Motor neuron (in vitro differentiated cells): ENCODE measurements around the gene MEF2B. TPM values are rescaled to one million over a fixed set of nuclear protein-coding genes. Genes with fewer than 3 reads are reported as not detected.

Experiments used
- ATAC-seq, 8 experiments: fragments of 200-7000 bp; cut with Tn5 transposase; replicated peaks in 6 of 8; 2 replicates each; pipeline ENCODE4 v1.8.0; 2021; ENCODE audit warnings: mild to moderate bottlenecking in 8 of 8, moderate library complexity in 8 of 8
- H3K27ac ChIP-seq, 2 donors: fragments of 250-450 bp; sonication (Bioruptor Pico); 2 replicates each; pipeline ENCODE4 v1.9.0; 2021; ENCODE audit warnings: antibody characterized with exemption in 2 of 2, mild to moderate bottlenecking in 2 of 2, moderate library complexity in 1 of 2
- H3K4me1 ChIP-seq, 2 donors: fragments of 250-450 bp; sonication (Bioruptor Pico); replicated peaks in 1 of 2; 2 replicates each; pipeline ENCODE4 v1.6.1; 2021; ENCODE audit warnings: antibody characterized with exemption in 2 of 2, mild to moderate bottlenecking in 2 of 2, moderate library complexity in 1 of 2
- H3K4me3 ChIP-seq, 5 donors: fragments of 250-450 bp; sonication (Bioruptor Pico); 2 replicates each; pipeline ENCODE4 v1.9.0; 2021; ENCODE audit warnings: antibody characterized with exemption in 5 of 5, mild to moderate bottlenecking in 5 of 5, moderate library complexity in 4 of 5
- WGBS, 10 experiments: fragments of 450-650 bp; shearing (Covaris generic); methylation state at CpG; one replicate each; pipeline ENCODE4 v1.0.0; 2022; 5-methylcytosine and 5-hydroxymethylcytosine counted together
- in situ Hi-C, 9 experiments: fragments of 400-800 bp; cut with MboI; loops; one replicate each; pipeline ENCODE4 v1.15.0; 2021; ENCODE audit warnings: low sequenced_read_pairs in 9 of 9, low pct_unique_long_range_greater_than_20kb in 2 of 9; ENCODE audit not compliant: unreplicated experiment in 9 of 9
- total RNA-seq, 8 experiments: library from RNA; unstranded; fragments of 300-600 nt; gene quantifications; 2 replicates each; pipeline versions ENCODE4 v1.2.3 to v1.2.4, GENCODE V29; 2022

Gene MEF2B
- total RNA-seq, 8 experiments from 2014 or later: 0.20 to 2.5 (median 0.66) TPM; not detected in 1

- Histone ChIP-seq H3K4me1 (no peaks in the 10 kb centered on the region), H3K4me3 (no peak overlapping the region), H3K27ac (no peak overlapping the region)
- WGBS, 10 experiments: 80 to 100% (median 98%) methylated on average over 1 to 3 of the region's 3 CpGs; no CpG with 5 or more reads in 6 of the 10 experiments
- ATAC-seq: no peak
- in situ Hi-C loops: loop anchor here in 1 of 9 experiments (25.0 kb wide), 1 partner anchor 355 kb away; no protein-coding TSS in a partner anchor
These were observed 38.1 kb downstream of the MEF2B start for GRCh38 chr19:19131989-19132388.

DNA sequence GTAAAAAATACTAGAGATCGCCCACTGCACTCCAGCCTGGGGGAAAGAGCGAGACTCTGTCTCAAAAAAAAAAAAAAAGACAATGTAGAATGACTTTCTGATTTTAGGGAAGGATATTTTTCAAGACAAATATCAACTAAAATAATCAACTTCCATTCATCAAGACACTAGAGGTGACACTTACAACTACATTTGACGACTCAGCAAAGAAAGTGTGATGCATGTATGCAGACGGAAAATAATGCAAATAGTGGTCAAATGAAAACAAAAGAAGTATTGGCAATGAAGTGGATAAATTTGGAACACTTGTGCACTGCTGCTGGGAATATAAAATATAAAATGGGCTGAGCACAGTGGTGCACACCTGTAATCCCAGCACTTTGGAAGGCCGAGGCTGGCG is 44.0 kb downstream of the MEF2B start:
- in situ Hi-C loops: loop anchor here in 1 of 9 experiments (25.0 kb wide), 1 partner anchor 361 kb away; no protein-coding TSS in a partner anchor
- 80 to 100% (median 89%) methylated on average over 1 to 6 of the region's 6 CpGs for WGBS, 10 experiments
- no peak overlapping the region for H3K27ac ChIP-seq
- H3K4me1 ChIP-seq: no peaks in the 10 kb centered on the region
- ATAC-seq: no peak
- no peak overlapping the region for H3K4me3 ChIP-seq

GRCh38 chr19:19123386-19123785 is 46.7 kb downstream of the MEF2B start:
- no peak for ATAC-seq
- Histone ChIP-seq H3K4me3 (no peak overlapping the region), H3K4me1 (peaks cover 7 to 9% of the 10 kb centered on the region in 2 donors), H3K27ac (no peak overlapping the region)
- in situ Hi-C loops: no loop called here

DNA sequence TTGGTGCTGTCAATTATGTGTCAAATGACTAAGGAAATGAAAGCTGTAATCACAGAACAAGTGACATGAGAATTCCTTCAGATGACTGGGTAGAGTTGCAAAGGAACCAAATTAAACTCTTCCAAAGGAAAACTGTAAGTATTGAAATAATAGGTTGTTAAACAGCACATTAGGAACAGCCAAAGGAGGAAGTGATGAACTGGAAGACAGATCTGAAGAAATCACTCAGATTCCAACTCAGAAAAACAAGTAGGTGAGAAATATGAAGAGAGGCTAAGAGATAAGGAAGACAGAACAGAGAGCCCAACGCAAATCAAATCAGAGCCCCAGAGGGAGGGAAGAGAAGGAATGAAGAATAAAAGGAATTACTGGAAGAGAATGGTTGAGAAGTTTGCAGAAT is 47.2 kb downstream of the MEF2B start:
- Histone ChIP-seq H3K4me3 (no peak overlapping the region), H3K4me1 (peaks cover 7 to 9% of the 10 kb centered on the region in 2 donors), H3K27ac (no peak overlapping the region)
- in situ Hi-C loops: no loop called here
- 77 to 100% (median 96%) methylated on average over 1 of the region's 1 CpG for WGBS, 10 experiments
- no peak for ATAC-seq

- WGBS, 10 experiments: 80 to 100% (median 86%) methylated on average over 1 of the region's 10 CpGs; no CpG with 5 or more reads in 7 of the 10 experiments
- Histone ChIP-seq H3K27ac (no peak overlapping the region), H3K4me3 (no peak overlapping the region), H3K4me1 (peaks cover 7 to 9% of the 10 kb centered on the region in 2 donors)
- in situ Hi-C loops: no loop called here
- ATAC-seq: no peak
These were observed 48.7 kb downstream of the MEF2B start for GRCh38 chr19:19121371-19121770.

DNA sequence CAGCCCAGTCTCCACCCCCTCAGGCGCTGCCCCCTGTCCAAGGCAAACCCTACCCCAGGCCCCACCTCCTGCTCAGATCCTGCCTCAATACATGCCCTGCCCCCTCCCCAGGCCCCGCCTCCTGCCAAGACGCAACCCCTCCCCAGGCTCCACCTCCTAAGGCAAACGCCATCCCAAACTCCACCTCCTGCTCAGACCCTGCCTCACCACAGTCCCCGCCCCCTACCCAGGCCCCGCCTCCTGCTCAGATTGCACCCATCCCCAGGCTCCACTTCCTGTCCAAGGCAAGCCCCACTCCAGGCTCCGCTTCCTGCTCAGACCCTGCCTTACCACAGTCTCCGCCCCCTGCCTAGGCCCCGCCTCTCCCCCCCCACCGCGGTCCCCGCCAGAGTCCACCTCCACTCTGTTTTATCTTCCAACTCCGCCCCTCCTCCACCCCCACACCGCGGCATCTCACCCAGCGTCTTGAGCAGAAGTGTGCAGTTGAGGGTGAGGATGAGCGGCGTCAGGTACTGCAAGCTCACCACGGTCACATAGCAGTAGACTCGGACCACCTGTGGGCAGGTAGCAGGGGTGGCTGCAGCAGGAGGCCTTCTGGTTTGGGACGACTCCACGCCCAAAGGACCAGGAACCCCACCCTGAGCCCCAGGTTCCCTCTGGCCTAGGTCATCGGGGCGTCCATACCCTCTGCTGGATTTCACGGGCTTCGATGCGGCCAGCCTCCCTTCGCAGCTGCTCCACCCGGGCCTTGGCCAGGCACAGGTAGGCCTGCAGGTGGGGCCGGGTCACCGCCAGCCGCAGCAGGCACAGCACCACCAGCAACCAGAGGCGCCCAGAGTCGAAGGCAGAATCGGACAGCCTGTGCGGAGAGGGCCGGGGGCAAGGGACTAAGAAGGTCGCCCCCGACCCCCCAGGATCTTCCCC is 49.5 kb downstream of the MEF2B start:
- H3K4me1 ChIP-seq: peaks cover 7 to 9% of the 10 kb centered on the region in 2 donors
- WGBS, 10 experiments: 88% methylated on average over 7 of the region's 39 CpGs; no CpG with 5 or more reads in 9 of the 10 experiments
- in situ Hi-C loops: no loop called here
- no peak overlapping the region for H3K4me3 ChIP-seq
- peak overlapping the region; percentile 16 to 47 for H3K27ac ChIP-seq
- peak; percentile 58 to 98 (median 96) for ATAC-seq

DNA sequence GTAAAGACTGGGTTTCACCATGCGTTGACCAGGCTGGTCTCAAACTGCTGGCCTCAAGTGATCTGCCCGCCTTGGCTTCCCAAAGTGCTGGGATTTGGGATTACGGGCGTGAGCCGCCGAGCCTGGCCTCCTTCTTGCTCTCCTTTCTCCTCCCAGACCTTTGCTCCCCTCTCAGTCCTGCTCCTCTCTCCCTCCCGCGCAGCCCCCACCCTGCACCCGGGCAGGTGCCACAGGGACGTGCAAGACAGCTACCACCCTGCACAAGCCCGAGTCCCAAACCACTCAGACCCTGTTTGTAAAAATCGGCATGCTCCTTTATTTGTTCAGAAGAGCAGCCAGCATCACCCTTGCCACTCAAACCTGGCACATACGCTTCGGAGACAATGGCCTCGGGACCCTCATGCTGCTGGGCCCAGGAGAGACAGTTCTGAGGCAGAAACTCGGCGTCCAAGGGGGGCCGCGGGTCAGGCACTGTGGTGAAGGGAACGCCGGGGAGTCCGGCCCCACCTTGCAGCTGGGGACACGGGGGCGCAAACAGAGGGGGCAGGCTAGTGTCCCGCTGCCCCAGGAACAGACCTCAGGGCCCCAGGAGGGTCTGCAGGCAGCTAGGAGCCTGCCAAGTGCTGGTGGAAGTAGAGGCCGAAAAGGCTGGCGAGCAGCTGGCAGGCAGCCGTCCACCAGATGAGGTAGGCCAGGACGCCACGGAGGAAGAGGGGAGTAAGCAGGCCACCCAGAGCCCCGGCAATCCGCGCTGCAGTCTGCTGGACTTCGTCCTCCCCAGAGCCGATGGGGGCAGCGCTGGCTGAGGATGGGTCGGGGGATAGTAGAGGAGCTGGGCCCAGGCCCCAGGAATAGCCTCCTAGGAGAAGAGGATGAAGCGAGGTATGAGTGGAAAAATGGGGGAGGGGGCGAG is 50.5 kb downstream of the MEF2B start:
- 50 to 100% (median 85%) methylated on average over 1 to 3 of the region's 39 CpGs; no CpG with 5 or more reads in 6 of the 10 experiments for WGBS, 10 experiments
- Histone ChIP-seq H3K27ac (peak overlapping the region; percentile 41 to 47), H3K4me1 (peaks cover 7 to 9% of the 10 kb centered on the region in 2 donors), H3K4me3 (peak overlapping the region in 1 of 5 donors; percentile 5)
- in situ Hi-C loops: no loop called here
- ATAC-seq: no peak

DNA sequence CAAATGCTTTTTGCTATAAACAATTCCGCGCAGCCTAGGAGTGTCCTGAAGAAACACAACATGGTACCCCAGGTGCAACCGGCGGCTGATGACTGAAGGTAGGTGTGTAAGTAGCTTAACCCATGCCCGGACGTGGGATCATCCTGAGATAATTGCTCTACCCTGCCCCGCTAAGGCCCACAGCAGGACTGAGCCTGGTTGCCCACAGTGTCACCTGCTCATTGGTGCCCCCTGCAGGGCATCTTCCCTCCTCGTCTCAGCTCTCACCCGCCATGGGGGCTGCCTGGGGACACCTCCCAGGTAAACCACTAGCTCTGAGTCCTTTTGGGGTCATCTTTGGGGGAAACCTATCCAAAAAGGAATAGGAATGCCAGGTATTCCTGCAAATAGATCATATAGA is 54.1 kb downstream of the MEF2B start:
- H3K4me1 ChIP-seq: peaks cover 18 to 19% of the 10 kb centered on the region in 2 donors
- peak in 3 of 8 experiments; percentile 6 to 32 (median 16) for ATAC-seq
- H3K27ac ChIP-seq: no peak overlapping the region
- no peak overlapping the region for H3K4me3 ChIP-seq
- in situ Hi-C loops: no loop called here
- 81 to 100% (median 100%) methylated on average over 1 to 5 of the region's 9 CpGs; no CpG with 5 or more reads in 7 of the 10 experiments for WGBS, 10 experiments

DNA sequence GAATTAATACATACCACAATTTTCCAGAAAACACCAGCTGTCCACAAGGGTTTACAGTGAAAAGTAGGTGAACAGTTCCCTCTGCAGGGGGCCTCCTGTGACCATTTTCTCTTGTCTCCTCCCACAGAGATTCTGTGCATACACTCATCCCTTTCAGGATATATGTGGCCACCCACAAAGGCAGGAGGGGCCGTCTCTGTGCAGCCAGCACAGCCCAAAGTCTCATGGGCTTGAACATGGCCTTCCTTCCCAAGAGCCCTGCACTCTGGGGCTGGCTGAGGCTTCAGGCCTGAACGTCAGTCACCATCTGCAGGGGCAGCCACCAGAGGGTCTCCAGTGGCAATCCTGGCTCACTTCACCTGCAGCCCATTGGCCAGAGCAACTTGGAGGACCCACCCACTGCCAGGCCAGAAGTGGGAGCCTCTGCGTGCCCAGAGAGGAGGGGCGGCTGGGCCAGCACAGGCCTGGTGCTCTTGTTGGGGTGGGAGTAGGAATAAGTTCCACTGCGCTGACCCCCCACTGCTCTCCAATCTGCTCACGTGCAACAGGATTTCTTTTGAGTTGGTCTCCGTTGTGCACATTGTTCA is 56.9 kb downstream of the MEF2B start:
- Histone ChIP-seq H3K27ac (peak overlapping the region in 1 of 2 donors; percentile 34), H3K4me3 (no peak overlapping the region), H3K4me1 (peaks cover 10 to 11% of the 10 kb centered on the region in 2 donors)
- ATAC-seq: peak; percentile 74 to 95 (median 80)
- in situ Hi-C loops: no loop called here
- 0 to 54% (median 40%) methylated on average over 1 to 6 of the region's 7 CpGs; no CpG with 5 or more reads in 7 of the 10 experiments for WGBS, 10 experiments

- H3K4me3 ChIP-seq: no peak overlapping the region
- in situ Hi-C loops: no loop called here
- H3K27ac ChIP-seq: no peak overlapping the region
- 50 to 100% (median 83%) methylated on average over 1 to 7 of the region's 9 CpGs; no CpG with 5 or more reads in 3 of the 10 experiments for WGBS, 10 experiments
- no peak for ATAC-seq
- peaks cover 10 to 11% of the 10 kb centered on the region in 2 donors for H3K4me1 ChIP-seq
These were observed 58.0 kb downstream of the MEF2B start for GRCh38 chr19:19111967-19112580.

- no peak overlapping the region for H3K27ac ChIP-seq
- in situ Hi-C loops: no loop called here
- no peak for ATAC-seq
- H3K4me3 ChIP-seq: no peak overlapping the region
- peaks cover 10 to 13% of the 10 kb centered on the region in 2 donors for H3K4me1 ChIP-seq
- WGBS, 10 experiments: 80 to 100% (median 86%) methylated on average over 1 to 2 of the region's 15 CpGs; no CpG with 5 or more reads in 7 of the 10 experiments
These were observed 58.8 kb downstream of the MEF2B start for GRCh38 chr19:19111136-19111835.
